Activated T-helper 2 cell treated with anti-CD3 and anti-CD28 coated beads, Interferon-gamma antibody, Interleukin-2, Interleukin-4, amounts not matched to agents 10 μg/mL and 5 μg/mL and 100 μg/mL, durations not matched to agents 14 hours and 24 hours and 36 hours (primary cell): ENCODE data around the gene KREMEN2. TPM values are rescaled to one million over a fixed set of nuclear protein-coding genes. Genes with fewer than 3 reads are reported as not detected.

Experiments
- DNase-seq: peaks from one replicate; pipeline ENCODE4 v3.0.0; 2021; ENCODE audit warnings: low spot score
- H3K27ac Mint-ChIP-seq: one replicate; pipeline ENCODE4 v1.8.0; 2021; ENCODE audit warnings: mixed read lengths
- H3K27me3 Mint-ChIP-seq: one replicate; pipeline ENCODE4 v1.8.0; 2021; ENCODE audit warnings: low read depth, mixed read lengths
- H3K36me3 Mint-ChIP-seq: one replicate; pipeline ENCODE4 v1.8.0; 2021; ENCODE audit warnings: low read depth, mixed read lengths
- H3K4me1 Mint-ChIP-seq: one replicate; pipeline ENCODE4 v1.8.0; 2021; ENCODE audit warnings: low read depth, mixed read lengths
- H3K4me3 Mint-ChIP-seq: one replicate; pipeline ENCODE4 v1.8.0; 2021; ENCODE audit warnings: low read depth, mild to moderate bottlenecking, moderate library complexity, mixed read lengths
- H3K9me3 Mint-ChIP-seq: one replicate; pipeline ENCODE4 v1.8.0; 2021; ENCODE audit warnings: mixed read lengths
- intact Hi-C: fragments of 100-400 bp; cut with micrococcal nuclease; formaldehyde crosslinking; loops from one replicate; pipeline ENCODE4 v1.15.1; 2023
- total RNA-seq: library from RNA; stranded (reverse); gene quantifications from 2 replicates; pipeline ENCODE4 v1.2.3, GENCODE V29; 2022

Gene KREMEN2
- total RNA-seq, 1 donor from 2014 or later: 0.09 TPM

DNA sequence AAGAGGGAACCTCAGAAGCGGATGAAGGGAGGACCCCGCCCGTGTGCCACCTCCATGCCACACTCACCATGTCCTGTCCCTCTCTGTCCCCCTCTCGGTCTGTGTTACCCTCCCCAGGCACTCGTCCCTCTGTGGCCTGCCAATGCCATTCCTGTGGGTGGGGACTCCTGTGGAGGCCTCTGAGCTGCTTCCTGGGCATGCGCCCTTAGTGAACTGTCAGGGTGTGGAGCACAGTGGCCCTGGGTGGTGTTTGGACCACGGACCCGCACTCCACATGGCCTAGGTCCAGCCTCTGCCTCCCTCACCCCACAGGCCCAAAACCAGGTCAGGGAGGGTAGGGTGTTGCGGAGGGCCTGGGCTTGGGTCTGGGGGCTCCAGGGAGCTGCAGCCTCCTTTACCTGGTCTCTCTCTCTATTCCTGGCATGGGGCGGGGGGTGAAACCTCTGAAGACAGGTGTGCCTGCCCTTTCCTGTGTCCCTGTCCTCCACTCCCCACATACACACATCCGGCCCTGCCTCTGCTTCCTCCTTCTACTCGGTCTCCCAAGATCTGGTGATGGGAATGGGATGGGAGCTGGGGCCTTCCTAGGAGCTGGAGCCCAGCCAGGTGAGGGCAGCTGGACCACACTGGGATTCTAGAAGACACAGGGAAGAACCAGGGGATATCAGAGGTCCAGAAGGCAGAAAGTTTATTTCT, 27.6 kb downstream of the KREMEN2 start:
- H3K4me3 Mint-ChIP-seq: no peak overlapping the region
- no peaks in the 10 kb centered on the region for H3K9me3 Mint-ChIP-seq

DNA sequence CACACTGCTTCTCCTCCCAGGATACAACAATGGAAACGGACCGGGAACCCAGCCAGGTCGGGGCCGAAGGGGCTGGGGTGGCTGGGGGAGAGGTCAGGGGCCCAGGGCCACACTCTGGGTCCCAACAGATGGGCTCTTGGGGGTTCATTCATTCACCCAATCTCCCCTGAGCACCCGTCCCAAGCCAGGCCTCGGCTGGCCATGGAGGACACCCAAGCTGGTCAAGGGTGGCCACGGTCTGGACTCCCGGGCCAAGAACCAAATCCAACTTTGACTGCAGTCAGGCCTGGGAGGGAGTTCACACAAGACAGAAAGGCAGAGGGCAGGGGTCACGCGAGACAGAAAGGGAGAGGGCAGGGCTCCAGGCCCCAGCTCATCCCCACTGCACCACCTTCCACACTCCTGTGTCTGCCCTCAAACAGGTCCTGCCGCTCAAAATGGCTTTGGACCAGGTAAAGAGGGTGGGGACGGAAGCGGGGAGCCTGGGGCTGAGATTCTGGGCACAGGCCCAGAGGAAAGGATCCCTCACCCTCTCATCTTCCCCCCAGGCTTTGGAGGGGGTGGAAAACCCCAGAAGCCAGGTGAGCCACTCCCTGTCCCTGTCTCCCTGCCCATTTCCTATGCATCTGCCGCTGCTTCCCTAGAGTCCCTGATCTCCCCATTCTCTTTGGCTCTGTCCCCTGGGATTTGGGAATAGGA, 28.5 kb downstream of the KREMEN2 start:
- intact Hi-C loops: no loop called here
- H3K27ac Mint-ChIP-seq: no peak overlapping the region
- no peaks in the 10 kb centered on the region for H3K9me3 Mint-ChIP-seq
- peaks cover 2% of the 10 kb centered on the region for H3K27me3 Mint-ChIP-seq
- no peak for DNase-seq
- H3K4me1 Mint-ChIP-seq: no peaks in the 10 kb centered on the region
- H3K4me3 Mint-ChIP-seq: no peak overlapping the region
- no peaks in the 10 kb centered on the region for H3K36me3 Mint-ChIP-seq

More for the DNA sequence above, 27.6 kb downstream of the KREMEN2 start:
- Mint-ChIP-seq H3K27me3 (peaks cover 2% of the 10 kb centered on the region), H3K4me1 (no peaks in the 10 kb centered on the region), H3K36me3 (no peaks in the 10 kb centered on the region), H3K27ac (no peak overlapping the region)
- intact Hi-C loops: no loop called here
- DNase-seq: no peak

- no peaks in the 10 kb centered on the region for H3K27me3 Mint-ChIP-seq
- no peaks in the 10 kb centered on the region for H3K4me1 Mint-ChIP-seq
- no peaks in the 10 kb centered on the region for H3K36me3 Mint-ChIP-seq
- no peaks in the 10 kb centered on the region for H3K9me3 Mint-ChIP-seq
- intact Hi-C loops: no loop called here
- H3K27ac Mint-ChIP-seq: no peak overlapping the region
- DNase-seq: no peak
- H3K4me3 Mint-ChIP-seq: no peak overlapping the region
Measured at GRCh38 chr16:2996298-2996697, 32.2 kb downstream of the KREMEN2 start.

DNA sequence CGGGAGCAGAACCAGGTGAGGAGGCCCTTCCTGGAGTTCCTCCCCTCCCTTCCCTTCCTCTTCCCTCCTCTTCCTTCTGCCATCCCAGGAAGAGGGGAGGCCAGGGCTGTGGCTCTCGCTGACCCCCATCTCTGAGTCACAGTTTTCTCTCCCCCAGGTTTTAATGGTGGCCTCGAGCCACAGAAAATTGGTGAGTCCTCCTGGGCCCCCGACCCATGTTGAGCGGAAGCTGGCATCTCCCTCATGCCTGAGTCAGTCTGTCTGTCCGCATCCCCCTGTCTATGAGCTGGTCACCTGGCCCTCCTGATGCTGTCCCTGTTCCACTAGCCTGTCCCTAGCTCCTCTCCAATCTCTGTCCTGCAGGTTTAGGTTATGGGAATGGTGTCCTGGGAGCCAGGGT, 35.9 kb downstream of the KREMEN2 start:
- intact Hi-C loops: no loop called here

GRCh38 chr16:3000540-3000939, 36.5 kb downstream of the KREMEN2 start:
- Mint-ChIP-seq H3K4me1 (peaks cover 3% of the 10 kb centered on the region), H3K27me3 (peaks cover 2% of the 10 kb centered on the region), H3K36me3 (no peaks in the 10 kb centered on the region), H3K27ac (no peak overlapping the region), H3K9me3 (no peaks in the 10 kb centered on the region), H3K4me3 (no peak overlapping the region)
- no peak for DNase-seq
- intact Hi-C loops: no loop called here

More for the DNA sequence above, 35.9 kb downstream of the KREMEN2 start:
- Mint-ChIP-seq H3K4me1 (peaks cover 2% of the 10 kb centered on the region), H3K27ac (no peak overlapping the region), H3K4me3 (no peak overlapping the region), H3K36me3 (no peaks in the 10 kb centered on the region), H3K9me3 (no peaks in the 10 kb centered on the region), H3K27me3 (peaks cover 2% of the 10 kb centered on the region)
- DNase-seq: no peak

DNA sequence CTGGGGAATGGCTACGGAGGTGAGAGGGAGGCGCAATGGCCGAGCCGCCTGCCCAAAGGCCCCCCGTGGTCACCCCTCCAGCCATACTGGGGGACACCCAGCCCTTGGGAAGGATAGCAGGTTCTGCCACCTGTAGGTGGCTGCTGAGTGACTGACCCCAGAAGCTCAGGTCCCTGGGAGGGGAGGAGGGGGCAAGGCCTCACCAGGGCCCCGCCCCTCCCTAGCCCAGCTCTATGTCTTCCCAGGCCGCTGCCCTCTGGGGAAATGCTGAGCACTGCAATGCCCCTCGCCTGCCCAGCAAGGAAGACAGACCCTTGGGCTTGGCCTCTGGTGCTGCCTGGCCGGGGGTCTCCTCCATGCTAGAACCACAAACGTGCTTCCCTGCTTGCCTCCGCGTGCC, 37.2 kb downstream of the KREMEN2 start:
- no peaks in the 10 kb centered on the region for H3K9me3 Mint-ChIP-seq
- H3K4me3 Mint-ChIP-seq: no peak overlapping the region
- no peak overlapping the region for H3K27ac Mint-ChIP-seq
- intact Hi-C loops: no loop called here
- H3K4me1 Mint-ChIP-seq: peaks cover 3% of the 10 kb centered on the region
- H3K27me3 Mint-ChIP-seq: peaks cover 2% of the 10 kb centered on the region
- H3K36me3 Mint-ChIP-seq: no peaks in the 10 kb centered on the region
- DNase-seq: no peak

DNA sequence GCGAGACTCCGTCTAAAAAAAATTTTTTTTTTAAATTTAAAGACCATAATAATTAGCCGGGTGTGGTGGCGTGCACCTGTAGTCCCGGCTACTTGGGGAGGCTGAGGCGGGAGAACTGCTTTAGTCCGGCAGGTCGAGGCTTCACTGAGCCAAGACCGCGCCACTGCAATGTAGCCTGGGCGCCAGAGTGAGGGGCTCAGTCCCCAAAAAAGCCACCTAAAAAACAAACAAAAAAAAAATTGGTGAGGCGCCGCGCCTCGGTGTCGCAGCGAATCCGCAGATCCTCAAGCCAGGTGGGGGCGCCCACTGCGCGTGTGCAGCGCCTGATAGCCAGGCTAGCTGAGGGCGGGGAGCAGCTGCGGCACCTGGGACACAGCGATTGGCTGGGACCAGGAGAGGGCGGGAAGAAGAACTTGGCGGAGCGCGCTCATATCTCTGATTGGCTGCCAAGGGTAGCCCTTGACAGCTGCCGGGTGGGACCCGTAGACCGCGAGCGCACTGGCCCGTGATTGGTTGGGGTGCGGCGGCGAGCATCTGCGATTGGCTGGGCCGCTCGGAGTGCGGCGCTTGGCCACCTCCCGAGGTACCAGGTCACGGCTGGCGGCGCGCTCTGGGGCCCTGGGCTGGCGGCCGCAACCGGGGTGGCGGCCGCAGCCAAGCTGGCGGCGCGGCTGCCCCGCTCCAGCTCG, 39.7 kb downstream of the KREMEN2 start:
- intact Hi-C loops: loop anchor here (1.0 kb wide), 1 partner anchor 17 kb away; the partner anchor contains the start of gene TNFRSF12A
- Mint-ChIP-seq H3K36me3 (no peaks in the 10 kb centered on the region), H3K27ac (no peak overlapping the region)

DNA sequence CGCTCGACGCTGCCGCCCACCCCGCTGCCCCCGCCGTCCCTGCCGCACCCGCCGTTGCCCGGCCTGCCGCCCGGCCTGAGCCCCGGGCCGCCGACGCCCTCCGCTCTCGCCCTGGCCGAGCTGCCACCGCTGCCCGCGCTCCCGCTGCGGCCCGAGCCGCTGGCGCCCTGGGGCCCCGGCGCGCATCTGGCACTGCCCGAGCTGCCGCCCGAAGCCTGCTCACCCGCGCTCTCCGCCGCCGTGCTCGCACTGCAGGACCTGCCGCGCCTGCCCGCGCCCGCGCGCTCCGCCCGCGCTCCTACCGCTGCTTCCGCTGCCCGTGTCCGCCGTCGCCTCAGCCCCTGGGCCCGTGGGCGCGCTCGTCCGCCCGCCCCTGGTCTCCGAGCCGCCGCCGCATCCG, 40.2 kb downstream of the KREMEN2 start:
- H3K4me3 Mint-ChIP-seq: no peak overlapping the region

More for the DNA sequence above, 39.7 kb downstream of the KREMEN2 start:
- peaks cover 25% of the 10 kb centered on the region for H3K4me1 Mint-ChIP-seq
- H3K4me3 Mint-ChIP-seq: peak overlapping the region; percentile 71
- H3K9me3 Mint-ChIP-seq: no peaks in the 10 kb centered on the region
- DNase-seq: peak; percentile 99
- H3K27me3 Mint-ChIP-seq: peaks cover 4% of the 10 kb centered on the region

GRCh38 chr16:3004781-3005284, 40.8 kb downstream of the KREMEN2 start:
- H3K9me3 Mint-ChIP-seq: no peaks in the 10 kb centered on the region
- no peak for DNase-seq
- H3K4me1 Mint-ChIP-seq: peaks cover 26% of the 10 kb centered on the region
- intact Hi-C loops: no loop called here
- H3K27ac Mint-ChIP-seq: no peak overlapping the region
- H3K27me3 Mint-ChIP-seq: peaks cover 4% of the 10 kb centered on the region
- H3K4me3 Mint-ChIP-seq: peak overlapping the region; percentile 74
- H3K36me3 Mint-ChIP-seq: no peaks in the 10 kb centered on the region

More for the DNA sequence above, 40.2 kb downstream of the KREMEN2 start:
- no peak for DNase-seq
- Mint-ChIP-seq H3K36me3 (no peaks in the 10 kb centered on the region), H3K9me3 (no peaks in the 10 kb centered on the region), H3K27ac (no peak overlapping the region), H3K27me3 (peaks cover 4% of the 10 kb centered on the region), H3K4me1 (peaks cover 26% of the 10 kb centered on the region)
- intact Hi-C loops: no loop called here

GRCh38 chr16:3007059-3007956, 43.2 kb downstream of the KREMEN2 start:
- H3K27me3 Mint-ChIP-seq: peaks cover 4% of the 10 kb centered on the region
- no peaks in the 10 kb centered on the region for H3K9me3 Mint-ChIP-seq
- H3K4me3 Mint-ChIP-seq: no peak overlapping the region
- H3K27ac Mint-ChIP-seq: no peak overlapping the region
- H3K36me3 Mint-ChIP-seq: no peaks in the 10 kb centered on the region
- intact Hi-C loops: no loop called here
- peaks cover 26% of the 10 kb centered on the region for H3K4me1 Mint-ChIP-seq
- DNase-seq: no peak

- Mint-ChIP-seq H3K27me3 (peaks cover 6% of the 10 kb centered on the region), H3K4me3 (peak overlapping the region; percentile 45), H3K27ac (no peak overlapping the region), H3K36me3 (no peaks in the 10 kb centered on the region), H3K9me3 (no peaks in the 10 kb centered on the region), H3K4me1 (peaks cover 26% of the 10 kb centered on the region)
- intact Hi-C loops: no loop called here
- no peak for DNase-seq
Measured at GRCh38 chr16:3007957-3008689, 44.0 kb downstream of the KREMEN2 start.

DNA sequence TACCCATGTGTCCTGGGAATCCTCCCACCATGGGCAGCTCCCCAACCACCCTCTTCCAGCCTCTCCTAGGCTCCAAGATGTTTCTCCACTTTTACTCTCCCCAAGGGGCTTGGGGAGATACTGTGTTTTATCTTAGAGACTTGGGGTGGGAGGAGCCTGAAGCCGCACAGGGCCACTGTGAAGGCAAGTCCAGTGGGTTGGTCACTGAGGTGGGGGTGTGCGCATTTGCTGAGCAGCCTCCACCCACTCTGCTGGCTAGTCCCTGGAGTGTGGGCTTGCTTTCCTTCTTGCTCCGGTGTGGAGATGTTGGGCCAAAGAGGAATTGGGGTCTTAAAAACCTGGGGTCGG, 44.6 kb downstream of the KREMEN2 start:
- Mint-ChIP-seq H3K27me3 (peaks cover 6% of the 10 kb centered on the region), H3K27ac (no peak overlapping the region), H3K4me1 (peaks cover 26% of the 10 kb centered on the region), H3K4me3 (no peak overlapping the region), H3K36me3 (no peaks in the 10 kb centered on the region), H3K9me3 (no peaks in the 10 kb centered on the region)
- no peak for DNase-seq
- intact Hi-C loops: no loop called here
